ENCODE data around the gene PGPEP1. TPM values are rescaled to one million over a fixed set of nuclear protein-coding genes. Genes with fewer than 3 reads are reported as not detected.

Gene PGPEP1
- polyA plus RNA-seq, 1 donor from 2014 or later, result 5.9 TPM

DNA sequence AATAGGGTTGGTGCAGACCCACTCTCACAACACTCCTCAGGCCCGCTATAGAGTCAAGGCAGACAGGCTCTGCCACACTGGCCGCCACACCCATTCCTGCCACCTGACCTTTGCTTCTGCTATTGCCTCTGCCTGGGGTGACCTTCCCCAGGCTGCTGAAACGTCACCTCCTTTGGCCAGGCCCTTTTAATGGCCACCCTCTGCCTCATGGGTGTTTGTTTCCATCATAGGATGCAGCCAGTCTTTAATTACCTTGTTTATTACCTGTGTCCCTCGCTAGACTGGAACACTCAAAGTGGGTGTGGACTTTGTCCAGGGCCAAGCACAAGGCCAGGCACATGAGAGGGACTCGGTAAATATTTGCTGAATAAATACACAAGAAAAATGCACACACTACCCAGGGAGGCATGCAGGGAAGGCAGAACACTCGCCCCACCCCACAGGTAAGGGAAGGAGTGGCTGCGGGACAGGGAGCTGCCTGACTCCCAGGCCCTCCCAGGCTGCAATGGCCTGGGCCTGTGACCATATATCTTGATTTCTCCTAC lies 20.7 kb upstream of the PGPEP1 start:
- Histone ChIP-seq H4K20me1 (ENCODE audit: insufficient read depth) (no peaks in the 10 kb centered on the region), H3K9me2 (ENCODE audit: insufficient read depth, low read length) (no peaks in the 10 kb centered on the region), H3K4me3 (ENCODE audit: low read length) (no peak overlapping the region), H3K27ac (ENCODE audit: low read length) (no peak overlapping the region), H3K36me3 (ENCODE audit: insufficient read depth, low read length) (no peaks in the 10 kb centered on the region), H3K9ac (ENCODE audit: low read length) (no peak overlapping the region), H3K27me3 (ENCODE audit: insufficient read depth, low read depth, low read length) (no peaks in the 10 kb centered on the region), H3K4me2 (ENCODE audit: low read length) (no peak overlapping the region), H3F3A (ENCODE audit: insufficient read depth, low read length, poor library complexity, severe bottlenecking) (no peaks in the 10 kb centered on the region), H2AFZ (ENCODE audit: low read depth, low read length) (no peak overlapping the region), H3K9me3 (ENCODE audit: low read length) (no peaks in the 10 kb centered on the region), H3K79me2 (replicated peaks; ENCODE audit: insufficient read depth, low read length) (peaks cover 17% of the 10 kb centered on the region)
- TF ChIP-seq TAF1 (IDR thresholded peaks at IDR 0.05; ENCODE audit: low read depth) (no peak), EP300 (conservative IDR thresholded peaks at IDR 0.05; ENCODE audit: poor library complexity, severe bottlenecking) (no peak), POLR2AphosphoS5 (IDR thresholded peaks at IDR 0.05) (no peak), EZH2 (IDR thresholded peaks at IDR 0.05; ENCODE audit: borderline replicate concordance, insufficient read depth, low read length, poor library complexity, severe bottlenecking) (no peak), RAD21 (conservative IDR thresholded peaks at IDR 0.05) (no peak), MXI1 (conservative IDR thresholded peaks at IDR 0.05; ENCODE audit: poor library complexity, severe bottlenecking) (no peak), SMC3 (conservative IDR thresholded peaks at IDR 0.05; ENCODE audit: poor library complexity) (no peak)
- TF ChIP-seq, protein P1, sequence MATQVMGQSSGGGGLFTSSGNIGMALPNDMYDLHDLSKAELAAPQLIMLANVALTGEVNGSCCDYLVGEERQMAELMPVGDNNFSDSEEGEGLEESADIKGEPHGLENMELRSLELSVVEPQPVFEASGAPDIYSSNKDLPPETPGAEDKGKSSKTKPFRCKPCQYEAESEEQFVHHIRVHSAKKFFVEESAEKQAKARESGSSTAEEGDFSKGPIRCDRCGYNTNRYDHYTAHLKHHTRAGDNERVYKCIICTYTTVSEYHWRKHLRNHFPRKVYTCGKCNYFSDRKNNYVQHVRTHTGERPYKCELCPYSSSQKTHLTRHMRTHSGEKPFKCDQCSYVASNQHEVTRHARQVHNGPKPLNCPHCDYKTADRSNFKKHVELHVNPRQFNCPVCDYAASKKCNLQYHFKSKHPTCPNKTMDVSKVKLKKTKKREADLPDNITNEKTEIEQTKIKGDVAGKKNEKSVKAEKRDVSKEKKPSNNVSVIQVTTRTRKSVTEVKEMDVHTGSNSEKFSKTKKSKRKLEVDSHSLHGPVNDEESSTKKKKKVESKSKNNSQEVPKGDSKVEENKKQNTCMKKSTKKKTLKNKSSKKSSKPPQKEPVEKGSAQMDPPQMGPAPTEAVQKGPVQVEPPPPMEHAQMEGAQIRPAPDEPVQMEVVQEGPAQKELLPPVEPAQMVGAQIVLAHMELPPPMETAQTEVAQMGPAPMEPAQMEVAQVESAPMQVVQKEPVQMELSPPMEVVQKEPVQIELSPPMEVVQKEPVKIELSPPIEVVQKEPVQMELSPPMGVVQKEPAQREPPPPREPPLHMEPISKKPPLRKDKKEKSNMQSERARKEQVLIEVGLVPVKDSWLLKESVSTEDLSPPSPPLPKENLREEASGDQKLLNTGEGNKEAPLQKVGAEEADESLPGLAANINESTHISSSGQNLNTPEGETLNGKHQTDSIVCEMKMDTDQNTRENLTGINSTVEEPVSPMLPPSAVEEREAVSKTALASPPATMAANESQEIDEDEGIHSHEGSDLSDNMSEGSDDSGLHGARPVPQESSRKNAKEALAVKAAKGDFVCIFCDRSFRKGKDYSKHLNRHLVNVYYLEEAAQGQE (IDR thresholded peaks at IDR 0.05; ENCODE audit: borderline replicate concordance), result no peak
- TF ChIP-seq, protein P2, sequence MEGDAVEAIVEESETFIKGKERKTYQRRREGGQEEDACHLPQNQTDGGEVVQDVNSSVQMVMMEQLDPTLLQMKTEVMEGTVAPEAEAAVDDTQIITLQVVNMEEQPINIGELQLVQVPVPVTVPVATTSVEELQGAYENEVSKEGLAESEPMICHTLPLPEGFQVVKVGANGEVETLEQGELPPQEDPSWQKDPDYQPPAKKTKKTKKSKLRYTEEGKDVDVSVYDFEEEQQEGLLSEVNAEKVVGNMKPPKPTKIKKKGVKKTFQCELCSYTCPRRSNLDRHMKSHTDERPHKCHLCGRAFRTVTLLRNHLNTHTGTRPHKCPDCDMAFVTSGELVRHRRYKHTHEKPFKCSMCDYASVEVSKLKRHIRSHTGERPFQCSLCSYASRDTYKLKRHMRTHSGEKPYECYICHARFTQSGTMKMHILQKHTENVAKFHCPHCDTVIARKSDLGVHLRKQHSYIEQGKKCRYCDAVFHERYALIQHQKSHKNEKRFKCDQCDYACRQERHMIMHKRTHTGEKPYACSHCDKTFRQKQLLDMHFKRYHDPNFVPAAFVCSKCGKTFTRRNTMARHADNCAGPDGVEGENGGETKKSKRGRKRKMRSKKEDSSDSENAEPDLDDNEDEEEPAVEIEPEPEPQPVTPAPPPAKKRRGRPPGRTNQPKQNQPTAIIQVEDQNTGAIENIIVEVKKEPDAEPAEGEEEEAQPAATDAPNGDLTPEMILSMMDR (IDR thresholded peaks at IDR 0.05; ENCODE audit: poor library complexity, severe bottlenecking), result no peak

DNA sequence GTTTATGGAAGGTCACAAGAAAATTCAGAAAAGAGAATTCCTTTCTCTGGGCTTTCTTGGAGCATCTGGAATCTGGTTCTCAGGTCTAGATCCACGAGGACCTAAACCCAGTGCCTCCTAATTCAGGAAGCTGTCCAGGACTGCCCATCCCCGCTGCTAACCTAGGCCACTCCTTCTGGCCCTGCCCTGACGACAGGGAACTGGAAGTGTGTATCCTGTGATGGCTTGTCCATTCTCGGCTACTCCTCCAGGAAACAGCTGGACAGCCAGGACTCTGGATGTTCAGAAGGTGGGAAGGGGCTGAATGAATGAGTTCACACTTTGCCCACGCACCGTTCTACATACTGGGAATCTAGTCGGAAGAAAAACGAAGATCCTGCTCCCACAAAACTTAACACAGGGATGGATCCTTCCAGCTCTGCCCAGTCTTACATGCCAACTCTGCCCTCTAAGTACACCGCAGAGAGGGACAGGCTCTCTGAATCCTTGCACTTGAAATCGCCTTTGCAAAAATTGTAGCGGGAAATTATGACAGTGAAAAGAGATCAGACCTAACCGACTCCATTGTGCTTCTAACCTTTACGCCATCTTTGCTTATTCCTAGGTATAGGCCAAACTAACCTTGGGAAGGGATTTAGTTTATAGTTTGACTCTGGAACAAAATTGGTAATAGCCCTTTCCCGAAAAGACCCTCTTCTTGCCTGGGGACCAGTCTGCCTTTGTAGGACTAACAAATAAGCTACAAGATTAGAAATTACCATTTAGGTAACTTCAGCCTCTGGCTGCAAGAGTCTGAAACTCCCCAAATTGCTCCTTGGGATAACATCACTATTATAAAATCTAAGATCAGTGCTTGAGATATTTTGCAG lies 19.3 kb upstream of the PGPEP1 start:
- H3K9ac ChIP-seq (ENCODE audit: low read length), result no peak overlapping the region
- H3K36me3 ChIP-seq (ENCODE audit: insufficient read depth, low read length), result no peaks in the 10 kb centered on the region
- TF ChIP-seq SMC3 (conservative IDR thresholded peaks at IDR 0.05; ENCODE audit: poor library complexity) (no peak), MXI1 (conservative IDR thresholded peaks at IDR 0.05; ENCODE audit: poor library complexity, severe bottlenecking) (no peak), TAF1 (IDR thresholded peaks at IDR 0.05; ENCODE audit: low read depth) (no peak), EZH2 (IDR thresholded peaks at IDR 0.05; ENCODE audit: borderline replicate concordance, insufficient read depth, low read length, poor library complexity, severe bottlenecking) (no peak)
- H3F3A ChIP-seq (ENCODE audit: insufficient read depth, low read length, poor library complexity, severe bottlenecking), result no peaks in the 10 kb centered on the region
- no peak overlapping the region for H2AFZ ChIP-seq (ENCODE audit: low read depth, low read length)
- H3K9me3 ChIP-seq (ENCODE audit: low read length), result no peaks in the 10 kb centered on the region
- H3K27me3 ChIP-seq (ENCODE audit: insufficient read depth, low read depth, low read length), result no peaks in the 10 kb centered on the region
- H3K27ac ChIP-seq (ENCODE audit: low read length), result no peak overlapping the region
- H4K20me1 ChIP-seq (ENCODE audit: insufficient read depth), result no peaks in the 10 kb centered on the region
- H3K79me2 ChIP-seq (replicated peaks; ENCODE audit: insufficient read depth, low read length), result peaks cover 17% of the 10 kb centered on the region
- H3K4me3 ChIP-seq (ENCODE audit: low read length), result peak overlapping the region; percentile 91
- no peak overlapping the region for H3K4me2 ChIP-seq (ENCODE audit: low read length)
- no peaks in the 10 kb centered on the region for H3K9me2 ChIP-seq (ENCODE audit: insufficient read depth, low read length)

All from neural cell (in vitro differentiated cells).